ENCODE measurements around the gene PFN3.

Gene PFN3

GRCh38 chr5:177442066-177442826, 41.8 kb upstream of the PFN3 start:
- no peak overlapping the region for H3K27ac ChIP-seq (replicated peaks)

GRCh38 chr5:177440990-177441780, 40.7 kb upstream of the PFN3 start:
- Histone ChIP-seq H3K27me3 (ENCODE audit: insufficient read depth, poor library complexity, severe bottlenecking) (no peaks in the 10 kb centered on the region), H3K4me3 (replicated peaks; ENCODE audit: insufficient read depth, low read length) (no peak overlapping the region), H3K27ac (replicated peaks) (no peak overlapping the region)
- 0 out of 2 replicates have a peak, but pooled peaks have one; percentile 1 for TF ChIP-seq POLR2AphosphoS5 (IDR thresholded peaks at IDR 0.05; ENCODE audit: low read depth)
- TF ChIP-seq, protein P1, sequence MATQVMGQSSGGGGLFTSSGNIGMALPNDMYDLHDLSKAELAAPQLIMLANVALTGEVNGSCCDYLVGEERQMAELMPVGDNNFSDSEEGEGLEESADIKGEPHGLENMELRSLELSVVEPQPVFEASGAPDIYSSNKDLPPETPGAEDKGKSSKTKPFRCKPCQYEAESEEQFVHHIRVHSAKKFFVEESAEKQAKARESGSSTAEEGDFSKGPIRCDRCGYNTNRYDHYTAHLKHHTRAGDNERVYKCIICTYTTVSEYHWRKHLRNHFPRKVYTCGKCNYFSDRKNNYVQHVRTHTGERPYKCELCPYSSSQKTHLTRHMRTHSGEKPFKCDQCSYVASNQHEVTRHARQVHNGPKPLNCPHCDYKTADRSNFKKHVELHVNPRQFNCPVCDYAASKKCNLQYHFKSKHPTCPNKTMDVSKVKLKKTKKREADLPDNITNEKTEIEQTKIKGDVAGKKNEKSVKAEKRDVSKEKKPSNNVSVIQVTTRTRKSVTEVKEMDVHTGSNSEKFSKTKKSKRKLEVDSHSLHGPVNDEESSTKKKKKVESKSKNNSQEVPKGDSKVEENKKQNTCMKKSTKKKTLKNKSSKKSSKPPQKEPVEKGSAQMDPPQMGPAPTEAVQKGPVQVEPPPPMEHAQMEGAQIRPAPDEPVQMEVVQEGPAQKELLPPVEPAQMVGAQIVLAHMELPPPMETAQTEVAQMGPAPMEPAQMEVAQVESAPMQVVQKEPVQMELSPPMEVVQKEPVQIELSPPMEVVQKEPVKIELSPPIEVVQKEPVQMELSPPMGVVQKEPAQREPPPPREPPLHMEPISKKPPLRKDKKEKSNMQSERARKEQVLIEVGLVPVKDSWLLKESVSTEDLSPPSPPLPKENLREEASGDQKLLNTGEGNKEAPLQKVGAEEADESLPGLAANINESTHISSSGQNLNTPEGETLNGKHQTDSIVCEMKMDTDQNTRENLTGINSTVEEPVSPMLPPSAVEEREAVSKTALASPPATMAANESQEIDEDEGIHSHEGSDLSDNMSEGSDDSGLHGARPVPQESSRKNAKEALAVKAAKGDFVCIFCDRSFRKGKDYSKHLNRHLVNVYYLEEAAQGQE (IDR thresholded peaks at IDR 0.05; ENCODE audit: insufficient replicate concordance, low read depth): no peak
- no peak for TF ChIP-seq CTCF (IDR thresholded peaks at IDR 0.05; ENCODE audit: insufficient read depth, low read length)
- peak in 1 of 2 experiments; percentile 34 for DNase-seq (ENCODE audit: low read depth in 1 of 2, low spot score in 1 of 2)

More at GRCh38 chr5:177442066-177442826, 41.8 kb upstream of the PFN3 start:
- Histone ChIP-seq H3K4me3 (replicated peaks; ENCODE audit: insufficient read depth, low read length) (no peak overlapping the region), H3K27me3 (ENCODE audit: insufficient read depth, poor library complexity, severe bottlenecking) (no peaks in the 10 kb centered on the region)
- TF ChIP-seq, protein P1 (IDR thresholded peaks at IDR 0.05; ENCODE audit: insufficient replicate concordance, low read depth): no peak
- TF ChIP-seq POLR2AphosphoS5 (IDR thresholded peaks at IDR 0.05; ENCODE audit: low read depth): peak; percentile 64
- peak in 1 of 2 experiments; percentile 36 for DNase-seq (ENCODE audit: low read depth in 1 of 2, low spot score in 1 of 2)

DNA sequence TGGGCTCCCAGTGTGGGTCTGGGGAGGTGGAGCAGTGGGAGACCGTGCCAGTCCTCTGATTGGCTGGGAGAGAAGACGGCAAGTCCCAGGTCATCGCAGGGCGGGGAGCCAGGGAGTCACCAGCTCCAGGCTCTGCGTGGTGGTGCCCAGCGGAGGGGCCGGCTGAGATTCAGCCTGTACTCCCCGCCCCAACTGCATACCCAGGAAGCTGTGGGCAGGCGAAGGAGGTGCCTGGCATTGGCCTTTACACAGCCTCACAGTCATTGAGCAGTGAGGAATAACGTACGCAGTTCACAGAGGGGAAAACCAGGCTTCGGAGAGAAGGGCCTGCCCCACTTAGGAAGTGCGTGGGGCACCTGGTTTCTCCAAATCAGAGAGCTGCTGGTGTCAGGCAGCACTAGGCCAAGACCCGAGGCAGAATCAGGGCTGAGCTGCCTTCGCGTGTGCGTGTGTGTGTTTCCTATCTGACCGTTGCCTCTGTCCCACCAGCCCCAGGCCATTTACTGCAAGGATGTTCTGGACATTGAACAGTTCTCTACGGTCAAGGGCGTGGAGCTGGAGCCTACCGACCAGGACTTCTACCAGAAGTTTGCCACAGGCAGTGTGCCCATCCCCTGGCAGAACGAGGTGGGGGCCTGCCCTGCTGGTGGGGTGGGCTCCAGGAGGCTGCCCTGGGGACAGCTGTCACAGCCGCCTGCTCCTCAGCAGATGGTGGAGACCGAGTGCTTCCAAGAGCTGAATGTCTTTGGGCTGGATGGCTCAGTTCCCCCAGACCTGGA, 39.9 kb upstream of the PFN3 start:
- TF ChIP-seq POLR2AphosphoS5 (IDR thresholded peaks at IDR 0.05; ENCODE audit: low read depth) (peak; percentile 68), CTCF (IDR thresholded peaks at IDR 0.05; ENCODE audit: insufficient read depth, low read length) (no peak)
- no peak for DNase-seq (ENCODE audit: low read depth in 1 of 2, low spot score in 1 of 2)
- no peak overlapping the region for H3K27ac ChIP-seq (replicated peaks)

GRCh38 chr5:177439518-177440053, 39.1 kb upstream of the PFN3 start:
- Histone ChIP-seq H3K4me3 (replicated peaks; ENCODE audit: insufficient read depth, low read length) (no peak overlapping the region), H3K27ac (replicated peaks) (no peak overlapping the region), H3K27me3 (ENCODE audit: insufficient read depth, poor library complexity, severe bottlenecking) (no peaks in the 10 kb centered on the region)
- no peak for DNase-seq (ENCODE audit: low read depth in 1 of 2, low spot score in 1 of 2)
- no peak for TF ChIP-seq GABPA (IDR thresholded peaks at IDR 0.05; ENCODE audit: low read depth)
- no peak for TF ChIP-seq CTCF (IDR thresholded peaks at IDR 0.05; ENCODE audit: insufficient read depth, low read length)
- TF ChIP-seq SPI1 (IDR thresholded peaks at IDR 0.05; ENCODE audit: borderline replicate concordance, low read depth): no peak
- TF ChIP-seq, protein P1 (IDR thresholded peaks at IDR 0.05; ENCODE audit: insufficient replicate concordance, low read depth): no peak
- TF ChIP-seq POLR2AphosphoS5 (IDR thresholded peaks at IDR 0.05; ENCODE audit: low read depth): no peak

More for the DNA sequence above, 39.9 kb upstream of the PFN3 start:
- no peak overlapping the region for H3K4me3 ChIP-seq (replicated peaks; ENCODE audit: insufficient read depth, low read length)
- H3K27me3 ChIP-seq (ENCODE audit: insufficient read depth, poor library complexity, severe bottlenecking): no peaks in the 10 kb centered on the region
